ENCODE results near the gene GNG8.

Gene GNG8

GRCh38 chr19:46603752-46604231 lies 32.2 kb downstream of the GNG8 start:
- DNase-seq (ENCODE audit: low spot score) (no peak), FAIRE-seq (no peak)

GRCh38 chr19:46603195-46603637 lies 32.8 kb downstream of the GNG8 start:
- FAIRE-seq (no peak), DNase-seq (ENCODE audit: low spot score) (no peak)

- FAIRE-seq (no peak), DNase-seq (ENCODE audit: low spot score) (no peak)
Observed at GRCh38 chr19:46602392-46603194, 33.4 kb downstream of the GNG8 start.

GRCh38 chr19:46601318-46602224 lies 34.4 kb downstream of the GNG8 start, which contains the start of gene CALM3:
Gene CALM3 (plus strand): TSS chr19:46601330. CDS start chr19:46601435, 105 bp downstream.
- FAIRE-seq (no peak), DNase-seq (ENCODE audit: low spot score) (no peak)

- DNase-seq (ENCODE audit: low spot score) = peak; percentile 96
- FAIRE-seq = peak; percentile 94
Observed at GRCh38 chr19:46600384-46601317, 35.4 kb downstream of the GNG8 start.

- DNase-seq (ENCODE audit: low spot score) (no peak), FAIRE-seq (no peak)
Observed at GRCh38 chr19:46599716-46600373, 36.2 kb downstream of the GNG8 start.

- DNase-seq (ENCODE audit: low spot score) = no peak
- no peak for FAIRE-seq
Observed at GRCh38 chr19:46598372-46598917, 37.6 kb downstream of the GNG8 start.

GRCh38 chr19:46596008-46596407 lies 40.0 kb downstream of the GNG8 start:
- no peak for FAIRE-seq
- no peak for DNase-seq (ENCODE audit: low spot score)

GRCh38 chr19:46591870-46592269 lies 44.1 kb downstream of the GNG8 start:
- FAIRE-seq = no peak
- no peak for DNase-seq (ENCODE audit: low spot score)

GRCh38 chr19:46591254-46591653 lies 44.7 kb downstream of the GNG8 start:
- DNase-seq (ENCODE audit: low spot score) = no peak
- no peak for FAIRE-seq

- no peak for FAIRE-seq
- DNase-seq (ENCODE audit: low spot score) = no peak
Observed at GRCh38 chr19:46587861-46588260, 48.1 kb downstream of the GNG8 start.

GRCh38 chr19:46586294-46586693 lies 49.7 kb downstream of the GNG8 start:
- FAIRE-seq = no peak
- no peak for DNase-seq (ENCODE audit: low spot score)

GRCh38 chr19:46585539-46585938 lies 50.5 kb downstream of the GNG8 start:
- DNase-seq (ENCODE audit: low spot score) = no peak
- no peak for FAIRE-seq

All from urothelium cell line (cell line).